Measurements from ENCODE around the gene FASTK.

FASTK gene

GRCh38 chr7:151071032-151071866, 9.4 kb downstream of the FASTK start:
- DNase-seq (ENCODE audit: low spot score) = no peak
- no peak for TF ChIP-seq CTCF (IDR thresholded peaks at IDR 0.05; ENCODE audit: extremely low read depth, missing control alignments)

- DNase-seq (ENCODE audit: low spot score) = no peak
- no peak for TF ChIP-seq CTCF (IDR thresholded peaks at IDR 0.05; ENCODE audit: extremely low read depth, missing control alignments)
Measured at GRCh38 chr7:151070574-151070960, 10.0 kb downstream of the FASTK start.

- no peak for DNase-seq (ENCODE audit: low spot score)
Measured at GRCh38 chr7:151069841-151070573, 10.6 kb downstream of the FASTK start.

GRCh38 chr7:151068069-151068773, 12.4 kb downstream of the FASTK start:
- no peak for TF ChIP-seq CTCF (IDR thresholded peaks at IDR 0.05; ENCODE audit: extremely low read depth, missing control alignments)
- no peak for DNase-seq (ENCODE audit: low spot score)

More at GRCh38 chr7:151069841-151070573, 10.6 kb downstream of the FASTK start:
- no peak for TF ChIP-seq CTCF (IDR thresholded peaks at IDR 0.05; ENCODE audit: extremely low read depth, missing control alignments)

GRCh38 chr7:151066273-151066974, 14.2 kb downstream of the FASTK start:
- TF ChIP-seq CTCF (IDR thresholded peaks at IDR 0.05; ENCODE audit: extremely low read depth, missing control alignments) = no peak
- no peak for DNase-seq (ENCODE audit: low spot score)

- DNase-seq (ENCODE audit: low spot score) = no peak
- TF ChIP-seq CTCF (IDR thresholded peaks at IDR 0.05; ENCODE audit: extremely low read depth, missing control alignments) = no peak
Measured at GRCh38 chr7:151065516-151065915, 15.1 kb downstream of the FASTK start.

All from GM20000 (cell line).